CD4-positive, alpha-beta memory T cell (primary cell): ENCODE measurements around the gene SLC34A3. TPM values are rescaled to one million over a fixed set of nuclear protein-coding genes. Genes with fewer than 3 reads are reported as not detected.

Experiments
- CTCF ChIA-PET: fragments of 350-600 bp; sonication (Branson Sonifier 250); formaldehyde crosslinking; loops from one replicate; lab custom pipeline; 2021; ENCODE audit warnings: inconsistent platforms; ENCODE audit not compliant: partially characterized antibody; lab: Charles Lee
- POLR2A ChIA-PET: fragments of 350-600 bp; sonication (Branson Sonifier 250); formaldehyde crosslinking; loops from one replicate; lab custom pipeline; 2021; ENCODE audit not compliant: partially characterized antibody; lab: Charles Lee
- DNase-seq, 5 donors: peaks; one replicate each; pipeline versions ENCODE4 v3.0.0 to v3.0.0-alpha.2; 2020 to 2022; ENCODE audit warnings: mixed read lengths in 1 of 5
- H3K27ac ChIP-seq: one replicate; pipeline ENCODE4 v1.7.0; 2013; ENCODE audit warnings: low read depth, low read length
- H3K27me3 ChIP-seq: 2 replicates; pipeline ENCODE4 v1.7.0; 2013; ENCODE audit warnings: mild to moderate bottlenecking, low read length, moderate library complexity; ENCODE audit not compliant: insufficient read depth
- H3K36me3 ChIP-seq: 2 replicates; pipeline ENCODE4 v1.7.0; 2013; ENCODE audit warnings: mild to moderate bottlenecking, low read length, moderate library complexity; ENCODE audit not compliant: insufficient read depth
- H3K4me1 ChIP-seq: 2 replicates; pipeline ENCODE4 v1.7.0; 2013; ENCODE audit warnings: mild to moderate bottlenecking, low read length, moderate library complexity; ENCODE audit not compliant: insufficient read depth
- H3K4me3 ChIP-seq, 2 donors: one replicate each; pipeline ENCODE4 v1.7.0; 2013; ENCODE audit warnings: low read length in 2 of 2, mild to moderate bottlenecking in 1 of 2
- H3K9me3 ChIP-seq, 2 donors: one replicate each; pipeline ENCODE4 v1.7.0; 2013; ENCODE audit warnings: low read length in 2 of 2, control low read depth in 1 of 2; ENCODE audit not compliant: control insufficient read depth in 1 of 2
- H3K27ac Mint-ChIP-seq, 7 donors: one replicate each; pipeline ENCODE4 v1.8.0; 2020 to 2021; ENCODE audit warnings: mixed read lengths in 7 of 7, mild to moderate bottlenecking in 6 of 7, inconsistent platforms in 3 of 7, moderate library complexity in 3 of 7
- H3K27me3 Mint-ChIP-seq, 2 donors: one replicate each; pipeline ENCODE4 v1.8.0; 2020 to 2021; ENCODE audit warnings: mixed read lengths in 2 of 2
- H3K36me3 Mint-ChIP-seq, 2 donors: one replicate each; pipeline ENCODE4 v1.8.0; 2020 to 2021; ENCODE audit warnings: mixed read lengths in 2 of 2, inconsistent platforms in 1 of 2, mild to moderate bottlenecking in 1 of 2
- H3K4me1 Mint-ChIP-seq, 4 donors: one replicate each; pipeline ENCODE4 v1.8.0; 2020 to 2021; ENCODE audit warnings: mixed read lengths in 4 of 4, mild to moderate bottlenecking in 1 of 4
- H3K4me3 Mint-ChIP-seq, 8 donors: one replicate each; pipeline ENCODE4 v1.8.0; 2020 to 2021; ENCODE audit warnings: mixed read lengths in 8 of 8, mild to moderate bottlenecking in 7 of 8, moderate library complexity in 6 of 8, inconsistent platforms in 3 of 8
- H3K9me3 Mint-ChIP-seq, 8 donors: one replicate each; pipeline ENCODE4 v1.8.0; 2020 to 2021; ENCODE audit warnings: mixed read lengths in 8 of 8, mild to moderate bottlenecking in 5 of 8, inconsistent platforms in 3 of 8, moderate library complexity in 1 of 8
- intact Hi-C: fragments of 100-400 bp; cut with micrococcal nuclease; formaldehyde crosslinking; loops from one replicate; pipeline ENCODE4 v1.15.1; 2023
- polyA plus RNA-seq, 2 donors: library from polyadenylated mRNA; unstranded; fragments of 300-500 nt; fragmentation: Illumina TruSeq; gene quantifications; one replicate each; pipeline ENCODE4 v1.2.3, GENCODE V29; 2021
- total RNA-seq, 2 experiments: library from RNA; stranded (reverse); gene quantifications; one replicate each; pipeline ENCODE4 v1.2.3, GENCODE V29; 2021

The SLC34A3 gene
- total and polyA plus RNA-seq, 4 experiments from 2014 or later = not detected

GRCh38 chr9:137200311-137201204 is 30.1 kb upstream of the SLC34A3 start, which contains the start of gene TPRN:
Gene TPRN, minus strand, starts transcription at chr9:137200741. Its CDS starts 30 bp downstream, at chr9:137200711.
- intact Hi-C loops = loop anchor here (1.0 to 2.0 kb wide), 4 partner anchors 12 to 72 kb away; partner anchors contain the start of genes ANAPC2, SSNA1 and TUBB4B
- no peaks in the 10 kb centered on the region for H3K9me3 Mint-ChIP-seq
- Histone ChIP-seq H3K27me3 (no peaks in the 10 kb centered on the region), H3K36me3 (no peaks in the 10 kb centered on the region), H3K9me3 (no peaks in the 10 kb centered on the region), H3K27ac (peak within 1 kb of the TSS; percentile 72), H3K4me3 (peak within 1 kb of the TSS; percentile 52 to 77), H3K4me1 (peaks cover 40% of the 10 kb centered on the region)
- peak within 1 kb of the TSS; percentile 62 to 93 (median 83) for H3K27ac Mint-ChIP-seq
- peaks cover 0 to 8% of the 10 kb centered on the region in 2 donors for H3K36me3 Mint-ChIP-seq
- DNase-seq = peak; percentile 97 to 99 (median 98)
- peak within 1 kb of the TSS; percentile 81 to 93 (median 82) for H3K4me3 Mint-ChIP-seq
- no peaks in the 10 kb centered on the region for H3K27me3 Mint-ChIP-seq
- POLR2A ChIA-PET = interaction anchor here (0.7 to 11.9 kb wide), 22 partner anchors 9 to 222 kb away, joined by 3 to 169 read pairs (median 4); partner anchors contain the start of genes ANAPC2, CYSRT1, MAN1B1 and NELFB
- H3K4me1 Mint-ChIP-seq = peaks cover 9 to 35% (median 25%) of the 10 kb centered on the region in 4 donors
- CTCF ChIA-PET = interaction anchor here (0.7 to 1.2 kb wide), 4 partner anchors 12 to 82 kb away, joined by 3 to 7 read pairs (median 4); partner anchors contain the start of genes ANAPC2, CYSRT1 and SSNA1

GRCh38 chr9:137201205-137201868 is 29.4 kb upstream of the SLC34A3 start:
- Mint-ChIP-seq H3K27me3 (no peaks in the 10 kb centered on the region), H3K4me1 (peaks cover 14 to 43% (median 32%) of the 10 kb centered on the region in 4 donors), H3K9me3 (no peaks in the 10 kb centered on the region), H3K4me3 (peak overlapping the region; percentile 79 to 93 (median 82)), H3K36me3 (peaks cover 0 to 8% of the 10 kb centered on the region in 2 donors), H3K27ac (peak overlapping the region; percentile 62 to 93 (median 83))
- H3K4me3 ChIP-seq = peak overlapping the region; percentile 52 to 77
- intact Hi-C loops = loop anchor here (2.0 kb wide), 1 partner anchor 73 kb away; no protein-coding TSS in a partner anchor
- no peak for DNase-seq
- H3K4me1 ChIP-seq = peaks cover 47% of the 10 kb centered on the region
- H3K36me3 ChIP-seq = no peaks in the 10 kb centered on the region
- POLR2A ChIA-PET = interaction anchor here (0.7 to 11.9 kb wide), 20 partner anchors 8 to 221 kb away, joined by 3 to 169 read pairs (median 4); partner anchors contain the start of genes ANAPC2, CYSRT1, MAN1B1 and NELFB
- peak overlapping the region; percentile 72 for H3K27ac ChIP-seq
- H3K9me3 ChIP-seq = no peaks in the 10 kb centered on the region
- CTCF ChIA-PET = interaction anchor here (0.7 to 1.4 kb wide), 5 partner anchors 12 to 83 kb away, joined by 3 to 7 read pairs (median 3); partner anchors contain the start of genes ANAPC2, CYSRT1 and SSNA1
- no peaks in the 10 kb centered on the region for H3K27me3 ChIP-seq

DNA sequence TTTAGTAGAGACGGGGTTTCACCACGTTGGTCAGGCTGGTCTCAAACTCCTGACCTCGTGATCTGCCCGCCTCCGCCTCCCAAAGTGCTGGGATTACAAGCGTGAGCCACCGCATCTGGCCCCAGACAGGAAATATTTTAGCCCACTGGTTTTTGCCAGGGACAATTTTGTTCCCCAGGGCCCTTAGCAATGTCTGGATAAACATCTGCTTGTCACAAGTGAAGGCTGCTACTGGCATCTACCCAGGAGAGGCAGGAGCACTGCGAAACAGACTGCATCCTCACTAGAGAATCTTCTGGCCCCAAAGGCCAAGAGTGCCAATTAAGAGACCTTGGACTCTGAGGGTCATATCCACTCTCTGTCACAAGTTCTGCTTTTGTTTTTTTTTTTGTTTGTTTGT is 27.7 kb upstream of the SLC34A3 start:
- intact Hi-C loops = no loop called here
- no peaks in the 10 kb centered on the region for H3K36me3 ChIP-seq
- Mint-ChIP-seq H3K9me3 (no peaks in the 10 kb centered on the region), H3K27ac (peak overlapping the region in 1 of 7 donors; percentile 96), H3K4me3 (peak overlapping the region in 1 of 8 donors; percentile 17), H3K4me1 (peaks cover 26 to 59% (median 46%) of the 10 kb centered on the region in 4 donors), H3K36me3 (peaks cover 9 to 14% of the 10 kb centered on the region in 2 donors), H3K27me3 (no peaks in the 10 kb centered on the region)
- no peaks in the 10 kb centered on the region for H3K9me3 ChIP-seq
- POLR2A ChIA-PET = interaction anchor here (1.5 to 11.9 kb wide), 4 partner anchors 14 to 38 kb away, joined by 4 to 169 read pairs (median 42); partner anchors contain the start of genes ANAPC2, CYSRT1, RNF208 and SSNA1
- CTCF ChIA-PET = interaction anchor here (1.4 kb wide), 2 partner anchors 14 to 24 kb away, joined by 3 to 5 read pairs; partner anchors contain the start of genes RNF224 and SSNA1
- H3K4me1 ChIP-seq = peaks cover 57% of the 10 kb centered on the region
- no peak overlapping the region for H3K27ac ChIP-seq
- no peaks in the 10 kb centered on the region for H3K27me3 ChIP-seq
- no peak for DNase-seq
- no peak overlapping the region for H3K4me3 ChIP-seq

GRCh38 chr9:137204731-137205125 is 26.0 kb upstream of the SLC34A3 start:
- intact Hi-C loops = loop anchor here (1.0 kb wide), 2 partner anchors 16 to 19 kb away; partner anchors contain the start of genes ANAPC2 and SSNA1
- peaks cover 9 to 18% of the 10 kb centered on the region in 2 donors for H3K36me3 Mint-ChIP-seq
- no peaks in the 10 kb centered on the region for H3K36me3 ChIP-seq
- H3K4me1 ChIP-seq = peaks cover 49% of the 10 kb centered on the region
- peak overlapping the region; percentile 90 to 94 for H3K4me3 ChIP-seq
- no peaks in the 10 kb centered on the region for H3K9me3 ChIP-seq
- H3K27me3 ChIP-seq = no peaks in the 10 kb centered on the region
- peak overlapping the region; percentile 94 for H3K27ac ChIP-seq
- ChIA-PET CTCF (interaction anchor here (0.6 to 1.5 kb wide), 5 partner anchors 16 to 75 kb away, joined by 3 to 5 read pairs (median 4); partner anchors contain the start of genes ANAPC2, NELFB and SSNA1), POLR2A (interaction anchor here (0.6 to 11.9 kb wide), 9 partner anchors 7 to 137 kb away, joined by 3 to 169 read pairs (median 5); partner anchors contain the start of genes ANAPC2, MAN1B1, NELFB and RNF208)
- no peaks in the 10 kb centered on the region for H3K9me3 Mint-ChIP-seq
- peaks cover 26 to 59% (median 48%) of the 10 kb centered on the region in 4 donors for H3K4me1 Mint-ChIP-seq
- peak overlapping the region; percentile 92 to 99 (median 96) for H3K27ac Mint-ChIP-seq
- no peak for DNase-seq
- H3K27me3 Mint-ChIP-seq = no peaks in the 10 kb centered on the region
- peak overlapping the region; percentile 88 to 96 (median 94) for H3K4me3 Mint-ChIP-seq

DNA sequence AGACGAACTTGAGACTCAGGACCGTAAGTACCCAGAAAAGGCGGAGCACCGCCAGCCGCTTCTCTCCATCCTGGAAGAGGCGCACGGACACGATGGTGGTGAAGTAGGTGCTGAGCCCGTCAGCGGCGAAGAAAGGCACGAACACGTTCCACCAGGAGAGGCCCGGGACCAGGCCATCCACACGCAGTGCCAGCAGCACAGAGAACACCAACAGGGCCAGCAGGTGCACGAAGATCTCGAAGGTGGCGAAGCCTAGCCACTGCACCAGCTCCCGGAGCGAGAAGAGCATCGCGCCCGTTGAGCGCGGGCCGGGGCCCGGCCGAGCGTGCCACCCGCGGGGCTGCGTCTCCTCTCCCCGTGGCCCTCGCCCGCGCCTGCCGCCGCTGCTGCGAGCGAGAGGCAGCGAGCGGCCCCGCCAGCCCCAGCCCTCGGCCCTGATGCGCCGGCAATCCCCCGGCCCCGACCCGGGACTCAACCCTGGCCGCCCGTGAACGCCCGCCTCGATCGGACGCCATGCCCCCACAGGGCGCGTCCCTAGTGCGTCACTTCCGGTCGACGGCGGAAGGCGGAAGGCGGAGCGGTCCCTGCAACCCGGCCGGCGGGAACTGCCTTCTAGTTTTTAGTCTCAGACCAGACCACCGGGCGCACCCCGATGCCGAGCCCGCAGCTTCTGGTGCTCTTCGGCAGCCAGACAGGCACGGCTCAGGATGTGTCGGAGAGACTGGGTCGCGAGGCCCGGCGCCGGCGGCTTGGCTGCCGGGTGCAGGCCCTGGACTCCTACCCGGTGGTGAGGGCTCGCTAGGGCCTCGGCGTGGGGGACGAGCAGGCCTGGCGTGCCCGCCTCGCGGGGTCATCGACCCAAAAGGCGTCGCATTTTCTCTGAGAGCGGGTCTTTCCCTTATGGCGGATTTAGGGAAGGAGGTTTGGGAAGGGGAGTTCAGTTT is 25.3 kb upstream of the SLC34A3 start, which contains the start of the genes NDOR1 and TMEM203:
Gene NDOR1 (plus strand): TSS at position 575 of the 944 bp plus-strand sequence. CDS start 78 bp downstream, at position 653.
Gene TMEM203 (minus strand): TSS at position 523 of the 944 bp plus-strand sequence. CDS start 234 bp downstream, at position 289.
- peaks cover 9 to 18% of the 10 kb centered on the region in 2 donors for H3K36me3 Mint-ChIP-seq
- Histone ChIP-seq H3K36me3 (no peaks in the 10 kb centered on the region), H3K9me3 (no peaks in the 10 kb centered on the region), H3K27ac (peak within 1 kb of the TSS; percentile 94), H3K4me1 (peaks cover 49% of the 10 kb centered on the region), H3K27me3 (no peaks in the 10 kb centered on the region), H3K4me3 (peak within 1 kb of the TSS; percentile 90 to 94)
- H3K9me3 Mint-ChIP-seq = no peaks in the 10 kb centered on the region
- intact Hi-C loops = loop anchor here (1.0 kb wide), 2 partner anchors 17 to 18 kb away; partner anchors contain the start of genes ANAPC2 and SSNA1
- peak within 1 kb of the TSS; percentile 88 to 96 (median 94) for H3K4me3 Mint-ChIP-seq
- H3K27me3 Mint-ChIP-seq = no peaks in the 10 kb centered on the region
- CTCF ChIA-PET = interaction anchor here (0.6 to 1.5 kb wide), 3 partner anchors 17 to 31 kb away, joined by 3 to 5 read pairs (median 4); partner anchors contain the start of genes ANAPC2 and SSNA1
- DNase-seq = peak; percentile 89 to 93 (median 91)
- H3K4me1 Mint-ChIP-seq = peaks cover 26 to 59% (median 48%) of the 10 kb centered on the region in 4 donors
- POLR2A ChIA-PET = interaction anchor here (0.6 to 11.9 kb wide), 9 partner anchors 8 to 138 kb away, joined by 3 to 169 read pairs (median 5); partner anchors contain the start of genes ANAPC2, MAN1B1, NELFB and RNF208
- H3K27ac Mint-ChIP-seq = peak within 1 kb of the TSS; percentile 92 to 99 (median 96)
